Testis (tissue), 5 donors: ENCODE results near the gene ZNF276. TPM values are rescaled to one million over a fixed set of nuclear protein-coding genes. Genes with fewer than 3 reads are reported as not detected.
"Not testable (repeated sequence)": the region's sequence is repeated elsewhere in the genome, so short reads cannot be mapped to it uniquely, and the experiment has no call there.

ENCODE experiments used
- DNase-seq: peaks from one replicate; pipeline ENCODE4 v3.0.0-alpha.2; 2019
- H3K27ac ChIP-seq, 2 donors: fragments of 200-600 bp; sonication (generic); one replicate each; pipeline ENCODE4 v1.5.1; 2019
- H3K27me3 ChIP-seq: fragments of 200-600 bp; sonication (generic); one replicate; pipeline ENCODE4 v1.5.1; 2019
- H3K36me3 ChIP-seq: fragments of 200-600 bp; sonication (generic); one replicate; pipeline ENCODE4 v1.5.1; 2017; ENCODE audit warnings: low read depth; ENCODE audit errors: missing control alignments
- H3K4me1 ChIP-seq: fragments of 200-600 bp; sonication (generic); one replicate; pipeline ENCODE4 v1.5.1; 2019
- H3K4me3 ChIP-seq, 2 donors: fragments of 200-600 bp; sonication (generic); one replicate each; pipeline ENCODE4 v1.5.1; 2017 to 2019
- H3K9me3 ChIP-seq: fragments of 200-600 bp; sonication (generic); one replicate; pipeline ENCODE4 v1.5.1; 2017
- POLR2A ChIP-seq: fragments of 450-650 bp; IDR thresholded peaks from one replicate; pipeline ENCODE4 v1.6.1; 2017; ENCODE audit warnings: antibody characterized with exemption, mild to moderate bottlenecking, moderate library complexity
- WGBS, 2 donors: methylation state at CpG; one replicate each; pipeline ENCODE4 v1.1.5; 2018; 5-methylcytosine and 5-hydroxymethylcytosine counted together
- intact Hi-C: fragments of 100-400 bp; cut with DNase I; formaldehyde crosslinking; loops from one replicate; pipeline ENCODE4 v1.15.1; 2023; ENCODE audit warnings: low total_unique reads
- long read RNA-seq, 2 donors: transcript quantifications; one replicate each; lab custom pipeline, GENCODE V29; 2026
- polyA plus RNA-seq: library from polyadenylated mRNA; stranded (reverse); fragments of 350-450 nt; fragmentation: Illumina TruSeq; extraction: RNeasy Lipid Tissue Mini Kit (QIAGEN cat#74804); gene quantifications from one replicate; pipeline ENCODE4 v1.2.3, GENCODE V29; 2014; ENCODE audit warnings: low read depth, low replicate concordance; ENCODE audit not compliant: insufficient read depth
- total RNA-seq, 2 donors: library from RNA; depleted of rRNA; stranded (reverse); fragments of >200 nt; gene quantifications; one replicate each; pipeline ENCODE4 v1.2.3, GENCODE V29; 2016
- TF ChIP-seq, protein P1 (sequence below), 3 experiments: fragments of 450-650 bp in 2 of 3; fragments of 200-600 bp in 1 of 3; sonication (generic) in 1 of 3; IDR thresholded peaks; one replicate each; pipeline ENCODE4 v1.5.1; 2016 to 2019; ENCODE audit warnings: antibody characterized with exemption in 3 of 3, mild to moderate bottlenecking in 2 of 3, moderate library complexity in 1 of 3

ZNF276 gene, protein sequence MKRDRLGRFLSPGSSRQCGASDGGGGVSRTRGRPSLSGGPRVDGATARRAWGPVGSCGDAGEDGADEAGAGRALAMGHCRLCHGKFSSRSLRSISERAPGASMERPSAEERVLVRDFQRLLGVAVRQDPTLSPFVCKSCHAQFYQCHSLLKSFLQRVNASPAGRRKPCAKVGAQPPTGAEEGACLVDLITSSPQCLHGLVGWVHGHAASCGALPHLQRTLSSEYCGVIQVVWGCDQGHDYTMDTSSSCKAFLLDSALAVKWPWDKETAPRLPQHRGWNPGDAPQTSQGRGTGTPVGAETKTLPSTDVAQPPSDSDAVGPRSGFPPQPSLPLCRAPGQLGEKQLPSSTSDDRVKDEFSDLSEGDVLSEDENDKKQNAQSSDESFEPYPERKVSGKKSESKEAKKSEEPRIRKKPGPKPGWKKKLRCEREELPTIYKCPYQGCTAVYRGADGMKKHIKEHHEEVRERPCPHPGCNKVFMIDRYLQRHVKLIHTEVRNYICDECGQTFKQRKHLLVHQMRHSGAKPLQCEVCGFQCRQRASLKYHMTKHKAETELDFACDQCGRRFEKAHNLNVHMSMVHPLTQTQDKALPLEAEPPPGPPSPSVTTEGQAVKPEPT
- total RNA-seq (10 to 100 TPM; 37.8 to 48.4 TPM), polyA plus RNA-seq (31.0 TPM)
- long read RNA-seq, donor 1, partial matches to known transcripts: 0 of 1 reads
- long read RNA-seq, donor 1, other reads (novel, unspliced or antisense): 0 of 1 reads
- long read RNA-seq, donor 2, partial matches to known transcripts: 0 of 1 reads
- long read RNA-seq, donor 2, other reads (novel, unspliced or antisense): 0 of 1 reads

DNA sequence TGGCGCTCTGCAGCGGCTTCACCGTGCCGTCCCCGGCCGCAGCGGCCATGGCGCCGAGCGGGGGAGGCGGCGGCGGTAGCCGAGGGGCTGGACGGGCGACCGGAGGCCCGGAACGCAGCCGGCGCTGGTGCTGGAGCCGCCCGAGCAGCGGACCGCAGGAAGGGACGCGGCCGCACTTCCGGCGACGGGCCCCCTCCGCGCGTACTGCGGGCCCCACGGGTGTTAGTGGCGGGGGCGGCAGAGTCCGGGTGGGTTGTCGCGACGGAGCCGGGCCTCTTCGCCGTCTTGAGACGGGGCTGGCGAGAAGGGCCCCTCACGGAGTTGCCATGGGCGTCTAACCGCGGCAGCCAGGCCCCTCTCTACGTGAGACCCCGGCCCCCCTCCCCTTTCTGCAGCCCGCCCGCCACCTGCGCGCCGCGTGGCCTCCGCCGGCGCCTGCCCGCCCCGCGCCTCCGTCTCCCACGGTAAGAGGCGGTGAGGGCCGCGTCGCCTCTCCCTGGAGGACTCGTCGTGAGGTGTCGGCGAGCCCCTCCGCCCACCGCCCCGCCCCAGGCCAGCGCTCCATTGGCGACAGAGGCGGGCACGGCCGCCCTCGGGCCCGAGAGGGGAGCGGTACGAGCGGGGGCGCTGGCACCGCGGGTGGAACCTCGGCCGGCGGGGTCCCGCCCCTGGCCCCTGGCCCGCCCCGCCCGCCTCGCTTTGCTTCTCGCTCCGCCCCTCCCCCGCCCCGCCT lies at the start of gene ZNF276, which contains the start of gene VPS9D1:
Gene ZNF276 (plus strand): TSS at position 725 of the 733 bp plus-strand sequence. CDS start 104 bp downstream, outside the sequence.
Gene VPS9D1 (minus strand): TSS at position 86 of the 733 bp plus-strand sequence. CDS start 37 bp downstream, at position 49.
- H3K27me3 ChIP-seq: no peaks in the 10 kb centered on the region
- TF ChIP-seq, protein P1, sequence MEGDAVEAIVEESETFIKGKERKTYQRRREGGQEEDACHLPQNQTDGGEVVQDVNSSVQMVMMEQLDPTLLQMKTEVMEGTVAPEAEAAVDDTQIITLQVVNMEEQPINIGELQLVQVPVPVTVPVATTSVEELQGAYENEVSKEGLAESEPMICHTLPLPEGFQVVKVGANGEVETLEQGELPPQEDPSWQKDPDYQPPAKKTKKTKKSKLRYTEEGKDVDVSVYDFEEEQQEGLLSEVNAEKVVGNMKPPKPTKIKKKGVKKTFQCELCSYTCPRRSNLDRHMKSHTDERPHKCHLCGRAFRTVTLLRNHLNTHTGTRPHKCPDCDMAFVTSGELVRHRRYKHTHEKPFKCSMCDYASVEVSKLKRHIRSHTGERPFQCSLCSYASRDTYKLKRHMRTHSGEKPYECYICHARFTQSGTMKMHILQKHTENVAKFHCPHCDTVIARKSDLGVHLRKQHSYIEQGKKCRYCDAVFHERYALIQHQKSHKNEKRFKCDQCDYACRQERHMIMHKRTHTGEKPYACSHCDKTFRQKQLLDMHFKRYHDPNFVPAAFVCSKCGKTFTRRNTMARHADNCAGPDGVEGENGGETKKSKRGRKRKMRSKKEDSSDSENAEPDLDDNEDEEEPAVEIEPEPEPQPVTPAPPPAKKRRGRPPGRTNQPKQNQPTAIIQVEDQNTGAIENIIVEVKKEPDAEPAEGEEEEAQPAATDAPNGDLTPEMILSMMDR (IDR thresholded peaks at IDR 0.05): no peak
- TF ChIP-seq POLR2A: no peak
- no peaks in the 10 kb centered on the region for H3K9me3 ChIP-seq
- no peaks in the 10 kb centered on the region for H3K36me3 ChIP-seq
- intact Hi-C loops: no loop called here
- WGBS, 2 donors: 0% methylated on average over 42 to 58 of the region's 103 CpGs
- H3K4me1 ChIP-seq: peaks cover 25% of the 10 kb centered on the region
- peak; percentile 87 for DNase-seq
- peak within 1 kb of the TSS; percentile 95 to 97 for H3K27ac ChIP-seq
- H3K4me3 ChIP-seq: peak within 1 kb of the TSS; percentile 90 to 93

DNA sequence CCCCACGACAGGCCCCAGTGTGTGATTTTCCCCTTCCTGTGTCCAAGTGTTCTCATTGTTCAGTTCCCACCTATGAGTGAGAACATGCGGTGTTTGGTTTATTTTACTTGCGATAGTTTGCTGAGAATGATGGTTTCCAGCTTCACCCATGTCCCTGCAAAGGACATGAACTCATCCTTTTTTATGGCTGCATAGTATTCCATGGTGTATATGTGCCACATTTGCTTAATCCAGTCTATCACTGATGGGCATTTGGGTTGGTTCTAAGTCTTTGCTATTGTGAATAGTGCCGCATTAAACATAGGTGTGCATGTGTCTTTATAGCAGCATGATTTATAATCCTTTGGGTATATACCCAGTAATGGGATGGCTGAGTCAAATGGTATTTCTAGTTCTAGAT lies 49.8 kb upstream of the ZNF276 start:
- H3K27me3 ChIP-seq, H3K4me1 ChIP-seq, intact Hi-C loops, DNase-seq, H3K36me3 ChIP-seq, H3K9me3 ChIP-seq, H3K27ac ChIP-seq, H3K4me3 ChIP-seq: not testable (repeated sequence)
- WGBS, 2 donors: 87 to 97% methylated on average over 4 of the region's 4 CpGs

DNA sequence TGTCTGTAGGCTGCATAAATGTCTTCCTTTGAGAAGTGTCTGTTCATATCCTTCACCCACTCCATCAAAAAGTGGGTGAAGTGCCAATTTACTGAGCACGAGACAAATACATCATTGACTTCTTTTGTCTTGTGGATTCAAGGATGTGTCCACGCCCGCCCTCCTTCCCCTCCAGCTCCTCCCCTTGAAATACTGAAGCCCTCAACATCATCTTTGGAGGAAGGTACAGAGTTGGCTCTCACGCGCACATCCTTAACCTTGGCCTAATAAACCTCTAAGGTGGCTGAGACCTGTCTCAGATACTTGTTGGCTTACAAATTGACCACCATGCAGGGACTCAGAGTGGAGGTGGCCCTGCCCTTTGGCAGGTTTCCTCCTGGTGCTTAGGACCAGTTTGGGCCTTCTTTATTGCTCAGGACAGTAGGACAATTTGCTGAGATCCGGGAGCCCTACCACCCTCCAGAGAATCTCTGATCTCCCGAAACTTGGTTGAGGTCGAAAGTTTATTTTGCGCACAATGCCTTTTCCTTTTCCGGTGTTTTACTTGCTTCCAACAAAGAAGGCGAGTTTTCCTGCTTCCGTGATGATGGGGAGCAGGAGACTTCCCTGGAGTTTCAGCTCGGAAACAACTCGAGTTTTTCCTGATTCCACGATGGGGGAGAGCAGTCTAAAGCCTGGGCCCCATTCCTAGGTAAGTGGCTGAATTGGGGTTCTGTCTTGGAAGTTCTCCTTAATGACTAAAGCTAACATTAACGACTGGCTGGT lies 49.0 kb upstream of the ZNF276 start:
- 84 to 91% methylated on average over 16 of the region's 16 CpGs for WGBS, 2 donors
- no peaks in the 10 kb centered on the region for H3K36me3 ChIP-seq
- H3K9me3 ChIP-seq: no peaks in the 10 kb centered on the region
- no peaks in the 10 kb centered on the region for H3K27me3 ChIP-seq
- intact Hi-C loops: no loop called here
- H3K4me3 ChIP-seq: no peak overlapping the region
- TF ChIP-seq, protein P1 (IDR thresholded peaks at IDR 0.05): no peak
- no peak for TF ChIP-seq POLR2A
- DNase-seq: no peak
- no peaks in the 10 kb centered on the region for H3K4me1 ChIP-seq
- H3K27ac ChIP-seq: no peak overlapping the region

DNA sequence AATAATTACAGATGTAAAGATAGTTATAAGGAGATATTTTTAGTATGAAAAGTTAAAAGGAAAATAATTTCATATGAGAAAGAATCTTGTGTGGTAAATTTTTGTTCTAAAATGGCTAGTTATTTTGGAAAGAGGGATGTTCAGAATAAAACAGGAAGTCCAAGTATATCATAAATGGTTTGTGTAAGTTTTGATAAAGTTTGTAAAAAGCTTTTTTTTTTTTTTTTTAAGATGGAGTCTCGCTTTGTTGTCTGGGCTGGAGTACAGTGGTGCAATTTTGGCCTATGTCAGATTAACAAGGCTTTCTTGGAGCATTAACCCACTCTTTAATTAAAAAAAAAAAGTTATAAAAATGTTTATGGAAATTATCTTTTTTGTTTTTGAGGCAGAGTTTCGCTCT lies 43.1 kb upstream of the ZNF276 start:
- intact Hi-C loops: no loop called here

More for the DNA sequence above, 43.1 kb upstream of the ZNF276 start:
- DNase-seq: no peak
- TF ChIP-seq POLR2A: no peak
- TF ChIP-seq, protein P1 (IDR thresholded peaks at IDR 0.05): no peak
- WGBS, 2 donors: 93 to 94% methylated on average over 2 of the region's 2 CpGs
- Histone ChIP-seq H3K4me1 (no peaks in the 10 kb centered on the region), H3K9me3 (no peaks in the 10 kb centered on the region), H3K36me3 (no peaks in the 10 kb centered on the region), H3K27me3 (no peaks in the 10 kb centered on the region), H3K27ac (no peak overlapping the region), H3K4me3 (no peak overlapping the region)
